ENCODE results near the gene TOMM7. TPM values are rescaled to one million over a fixed set of nuclear protein-coding genes. Genes with fewer than 3 reads are reported as not detected.

The TOMM7 gene
- total and polyA plus RNA-seq, 9 of the 15 experiments (the other 6 are each of a cell fraction or from before 2014, with no cell fraction given) = 283 to 1,717 (median 638) TPM

- in situ Hi-C loops (cut with MboI) (no loop called here), intact Hi-C loops (cut with micrococcal nuclease) (loop anchor here (5.0 kb wide), 1 partner anchor 137 kb away; the partner anchor contains the start of gene IL6)
- Histone ChIP-seq H3K27ac (ENCODE audit: extremely low read depth, low read depth, low read length) (no peak overlapping the region), H3K79me2 (ENCODE audit: control insufficient read depth, insufficient read depth, low read length) (no peaks in the 10 kb centered on the region), H3K9me3 (replicated peaks; ENCODE audit: control insufficient read depth, insufficient read depth, low read depth, low read length) (no peaks in the 10 kb centered on the region), H3K27me3 (ENCODE audit: control insufficient read depth in 2 of 2, insufficient read depth in 2 of 2, low read length in 2 of 2) (no peaks in the 10 kb centered on the region), H4K20me1 (replicated peaks; ENCODE audit: control insufficient read depth, insufficient read depth, low read length) (no peaks in the 10 kb centered on the region), H3K9ac (ENCODE audit: insufficient read depth in 1 of 2, low read depth in 2 of 2, low read length in 2 of 2) (no peak overlapping the region), H3K9me1 (ENCODE audit: control insufficient read depth, insufficient read depth, low read length) (no peaks in the 10 kb centered on the region), H3K4me2 (ENCODE audit: insufficient read depth, low read length) (no peak overlapping the region), H2AFZ (ENCODE audit: low read depth, low read length) (no peak overlapping the region), H3K4me1 (replicated peaks in 1 of 2; ENCODE audit: control insufficient read depth in 2 of 2, insufficient read depth in 2 of 2, low read length in 2 of 2) (no peaks in the 10 kb centered on the region; a peak in 1 of 5 replicates), H3K36me3 (ENCODE audit: control insufficient read depth, insufficient read depth, low read length) (peaks cover 27% of the 10 kb centered on the region), H3K4me3 (no peak overlapping the region)
- POLR2A ChIA-PET = interaction anchor here (0.9 to 1.6 kb wide), 3 partner anchors 9 to 11 kb away, joined by 4 to 6 read pairs (median 5); no protein-coding TSS in a partner anchor
- TF ChIP-seq, protein P1, sequence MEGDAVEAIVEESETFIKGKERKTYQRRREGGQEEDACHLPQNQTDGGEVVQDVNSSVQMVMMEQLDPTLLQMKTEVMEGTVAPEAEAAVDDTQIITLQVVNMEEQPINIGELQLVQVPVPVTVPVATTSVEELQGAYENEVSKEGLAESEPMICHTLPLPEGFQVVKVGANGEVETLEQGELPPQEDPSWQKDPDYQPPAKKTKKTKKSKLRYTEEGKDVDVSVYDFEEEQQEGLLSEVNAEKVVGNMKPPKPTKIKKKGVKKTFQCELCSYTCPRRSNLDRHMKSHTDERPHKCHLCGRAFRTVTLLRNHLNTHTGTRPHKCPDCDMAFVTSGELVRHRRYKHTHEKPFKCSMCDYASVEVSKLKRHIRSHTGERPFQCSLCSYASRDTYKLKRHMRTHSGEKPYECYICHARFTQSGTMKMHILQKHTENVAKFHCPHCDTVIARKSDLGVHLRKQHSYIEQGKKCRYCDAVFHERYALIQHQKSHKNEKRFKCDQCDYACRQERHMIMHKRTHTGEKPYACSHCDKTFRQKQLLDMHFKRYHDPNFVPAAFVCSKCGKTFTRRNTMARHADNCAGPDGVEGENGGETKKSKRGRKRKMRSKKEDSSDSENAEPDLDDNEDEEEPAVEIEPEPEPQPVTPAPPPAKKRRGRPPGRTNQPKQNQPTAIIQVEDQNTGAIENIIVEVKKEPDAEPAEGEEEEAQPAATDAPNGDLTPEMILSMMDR (IDR thresholded peaks at IDR 0.05 in 2 of 3, conservative IDR thresholded peaks at IDR 0.05 in 1 of 3; ENCODE audit: insufficient read depth in 2 of 3, low read depth in 1 of 3, low read length in 3 of 3) = no peak
- BruUV-seq (replicated peaks) = no TSS peak
- CTCF ChIA-PET (ENCODE audit: low intra/inter-chr PET ratio) = no interaction called here
- no peak for ATAC-seq
- DNase-seq (ENCODE audit: extremely low read depth in 1 of 4, low spot score in 3 of 4) = no peak
- no peak for FAIRE-seq
- 59% methylated on average over 1 of the region's 1 CpG for WGBS (ENCODE audit: insufficient coverage, low coverage, missing lambda C conversion rate)
Measured at GRCh38 chr7:22864301-22864700, 41.7 kb upstream of the TOMM7 start.

All from K562 (cell line).